Umbilical cord (tissue), 2 donors: ENCODE data around the gene PDHX. TPM values are rescaled to one million over a fixed set of nuclear protein-coding genes. Genes with fewer than 3 reads are reported as not detected.

Experiments used
- DNase-seq: peaks from one replicate; pipeline ENCODE4 v3.0.0-alpha.2; 2015; ENCODE audit warnings: low spot score
- total RNA-seq: library from RNA; depleted of rRNA; stranded (reverse); fragments of >200 nt; gene quantifications from one replicate; pipeline ENCODE4 v1.2.3, GENCODE V29; 2014; ENCODE audit warnings: low replicate concordance; ENCODE audit not compliant: insufficient read depth

The PDHX gene
- total RNA-seq, 1 donor from 2014 or later = 39.2 TPM

DNA sequence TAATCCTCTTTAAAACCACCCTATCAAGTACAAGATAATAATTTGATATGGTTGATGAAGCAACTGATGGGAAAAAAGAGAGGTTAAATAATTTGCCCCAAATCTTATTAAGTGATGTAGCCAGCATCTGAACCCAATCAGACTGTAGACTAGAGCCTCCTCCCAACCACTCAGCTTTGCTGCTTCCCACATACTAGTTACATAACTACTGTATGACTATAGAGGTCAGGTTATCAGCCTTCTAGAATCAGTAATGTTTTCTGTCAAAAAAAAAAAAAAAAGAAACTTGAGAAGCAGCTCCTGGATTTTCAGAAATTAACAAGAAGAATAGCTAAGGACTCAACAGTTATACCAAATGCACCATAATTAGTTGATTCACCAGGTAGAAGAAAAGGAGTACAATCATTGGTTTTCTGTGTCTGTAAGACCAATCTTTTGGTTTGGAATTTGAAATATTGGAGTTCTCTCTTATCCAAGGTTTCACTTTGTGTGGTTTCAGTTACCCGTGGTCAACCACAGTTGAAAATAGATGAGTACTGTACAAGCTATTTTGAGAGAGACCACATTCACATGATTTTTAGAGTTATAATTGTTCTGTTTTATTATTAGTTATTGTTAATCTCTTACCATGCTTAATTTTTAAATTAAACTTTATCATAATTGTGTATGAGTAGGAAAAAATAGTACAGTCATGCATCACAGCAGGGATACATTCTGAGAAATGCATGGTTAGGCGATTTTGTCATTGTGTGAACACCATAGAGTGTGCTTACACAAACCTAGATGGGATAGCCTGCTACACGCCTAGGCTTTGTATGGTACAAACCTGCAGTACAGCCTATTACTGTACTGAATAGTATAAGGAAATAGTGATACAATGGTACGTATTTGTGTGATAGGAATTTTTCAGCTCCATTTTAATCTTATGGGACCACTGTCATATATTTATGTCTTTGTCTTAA lies 72.2 kb downstream of the PDHX start:
- no peak for DNase-seq

DNA sequence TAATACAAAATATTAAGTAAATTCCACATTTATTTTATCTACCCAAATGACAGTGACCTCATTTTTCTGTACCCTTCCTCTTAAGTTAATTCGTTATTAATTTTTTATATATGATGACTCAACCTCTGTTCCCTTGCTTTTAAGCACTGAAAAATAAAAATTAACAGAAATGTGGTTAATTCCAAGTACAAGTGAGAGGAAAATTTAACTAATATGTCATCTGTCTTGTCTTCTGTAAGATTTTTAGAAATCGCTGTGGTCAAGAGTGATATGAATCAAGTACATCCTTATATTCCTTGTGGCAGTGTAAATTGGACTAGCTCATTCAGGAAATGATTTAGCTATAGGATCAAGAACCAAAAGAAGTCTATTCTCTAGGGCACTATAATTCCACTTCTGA lies 74.5 kb downstream of the PDHX start:
- DNase-seq = no peak

DNA sequence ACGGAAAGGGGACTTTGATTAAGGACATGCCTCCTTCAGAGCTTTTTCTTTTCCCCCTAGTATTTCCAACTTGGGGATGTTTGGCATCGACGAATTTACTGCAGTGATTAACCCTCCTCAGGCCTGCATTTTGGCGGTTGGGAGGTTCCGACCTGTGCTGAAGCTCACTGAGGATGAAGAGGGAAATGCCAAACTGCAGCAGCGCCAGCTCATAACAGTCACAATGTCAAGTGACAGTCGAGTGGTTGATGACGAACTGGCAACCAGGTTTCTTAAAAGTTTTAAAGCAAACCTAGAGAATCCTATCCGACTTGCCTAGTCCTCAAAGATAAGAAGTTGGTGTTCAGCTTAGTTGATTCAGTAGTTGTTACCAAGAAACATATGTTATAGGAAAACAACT lies 78.4 kb downstream of the PDHX start:
- DNase-seq = no peak

DNA sequence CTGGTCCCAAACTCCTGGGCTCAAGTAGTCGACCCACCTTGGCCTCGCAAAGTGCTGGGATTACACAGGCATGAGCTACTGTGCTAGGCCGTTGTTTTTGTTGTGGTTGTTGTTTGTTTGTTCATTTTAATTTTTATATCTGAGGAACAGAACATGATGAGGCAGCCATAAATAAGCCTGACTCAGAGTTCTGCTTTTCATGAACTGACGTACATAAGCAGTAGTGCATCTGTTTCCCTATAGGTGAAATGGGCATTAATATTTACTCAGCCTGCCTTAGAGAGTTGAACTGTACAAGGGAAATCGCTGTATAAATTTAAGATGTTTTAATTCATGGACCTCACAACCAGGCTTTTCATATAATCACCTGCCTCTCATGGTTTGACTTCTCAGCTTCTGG lies 80.5 kb downstream of the PDHX start:
- no peak for DNase-seq

GRCh38 chr11:34997952-34998528 lies 81.6 kb downstream of the PDHX start:
- DNase-seq = no peak

- DNase-seq = no peak
Observed at GRCh38 chr11:34999453-34999852, 83.0 kb downstream of the PDHX start.

DNA sequence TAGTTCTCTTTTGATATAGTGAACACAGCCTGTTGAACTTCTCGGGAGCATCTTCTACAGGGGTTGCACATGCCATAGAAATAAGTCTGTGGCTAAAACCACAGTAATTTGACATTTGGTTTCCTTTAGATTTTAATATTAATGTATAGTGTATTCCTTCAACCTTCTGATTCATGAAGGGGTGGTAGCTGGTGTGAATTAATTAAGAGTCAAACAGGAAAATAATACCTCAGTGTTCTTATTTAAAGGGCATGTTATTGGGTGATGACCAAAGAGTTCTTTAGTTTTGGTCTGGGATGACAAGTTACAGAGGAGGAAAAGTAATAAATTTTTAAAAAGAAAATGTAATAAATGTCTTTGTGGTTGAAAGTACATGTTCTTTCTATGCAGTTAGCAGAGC lies 86.8 kb downstream of the PDHX start:
- DNase-seq = no peak

- DNase-seq = no peak
Observed at GRCh38 chr11:35003658-35004057, 87.2 kb downstream of the PDHX start.

DNA sequence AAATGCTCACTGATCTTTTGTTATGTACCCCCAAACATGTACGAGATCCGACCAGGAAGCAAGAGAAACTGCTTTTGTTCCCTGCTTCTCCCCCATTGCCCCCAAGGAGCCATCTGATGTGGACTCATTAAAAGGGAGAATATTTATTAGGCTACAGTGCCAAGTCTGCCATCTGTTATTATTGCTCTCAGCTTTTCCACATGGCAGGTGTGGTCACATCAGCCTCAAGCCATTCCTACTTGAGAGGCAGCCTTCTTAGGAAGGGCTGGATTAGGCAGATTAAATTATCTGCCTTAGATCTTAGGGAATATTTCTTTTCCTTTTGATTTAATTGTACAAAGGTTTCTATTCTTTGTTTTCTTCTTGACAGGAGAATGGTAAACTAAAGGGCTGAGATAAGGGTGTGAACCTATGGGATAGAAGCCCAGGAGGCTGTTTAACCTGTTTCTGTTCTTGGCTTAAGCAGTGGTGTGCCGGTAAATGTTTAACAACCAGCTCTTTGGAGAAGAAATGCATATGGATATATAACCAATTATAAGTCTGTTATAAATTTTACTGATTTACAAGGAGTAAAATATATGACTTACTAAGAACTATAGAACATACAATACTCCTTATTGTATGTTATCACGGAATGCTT lies 88.8 kb downstream of the PDHX start:
- DNase-seq = no peak

- DNase-seq = no peak
Observed at GRCh38 chr11:35006389-35007128, 90.1 kb downstream of the PDHX start.

DNA sequence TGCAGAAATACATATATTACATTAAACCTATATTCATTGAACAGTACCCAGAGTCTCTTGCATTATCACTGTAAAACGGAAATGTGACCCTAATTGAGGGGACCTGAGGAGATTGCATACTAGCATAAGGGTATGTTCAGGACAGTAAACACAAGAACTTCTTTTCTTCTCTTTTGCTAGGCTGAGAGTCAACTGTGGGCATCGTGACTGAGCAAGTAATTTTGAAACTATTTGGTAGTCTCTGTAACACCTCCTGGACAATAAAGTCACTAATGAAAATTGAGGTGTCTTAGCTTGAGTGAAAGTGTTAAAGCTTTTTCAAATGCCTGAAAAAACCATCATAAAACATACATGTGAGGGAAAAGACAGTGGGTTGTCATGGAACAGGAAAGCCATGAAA lies 90.9 kb downstream of the PDHX start:
- DNase-seq = no peak

GRCh38 chr11:35009191-35009943 lies 92.9 kb downstream of the PDHX start:
- DNase-seq = no peak

DNA sequence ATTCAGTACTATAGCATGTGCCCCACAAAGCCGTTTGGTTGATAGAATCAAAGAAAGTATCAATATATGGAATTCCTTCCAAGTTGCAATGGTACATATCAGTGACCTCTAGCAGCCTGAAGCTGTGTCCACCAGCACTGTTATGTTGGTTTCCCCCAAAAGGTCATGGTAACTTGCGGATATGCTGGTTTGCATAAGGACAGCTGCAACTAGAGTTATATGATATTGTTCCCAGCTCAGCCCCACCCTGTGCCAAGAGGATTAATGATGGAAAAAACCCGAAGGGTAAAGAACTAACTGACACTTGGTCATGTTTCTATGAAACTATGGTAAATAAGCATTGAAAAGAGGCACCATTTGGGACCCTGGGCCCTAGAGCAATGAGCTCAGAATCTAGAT lies 93.5 kb downstream of the PDHX start:
- DNase-seq = no peak

DNA sequence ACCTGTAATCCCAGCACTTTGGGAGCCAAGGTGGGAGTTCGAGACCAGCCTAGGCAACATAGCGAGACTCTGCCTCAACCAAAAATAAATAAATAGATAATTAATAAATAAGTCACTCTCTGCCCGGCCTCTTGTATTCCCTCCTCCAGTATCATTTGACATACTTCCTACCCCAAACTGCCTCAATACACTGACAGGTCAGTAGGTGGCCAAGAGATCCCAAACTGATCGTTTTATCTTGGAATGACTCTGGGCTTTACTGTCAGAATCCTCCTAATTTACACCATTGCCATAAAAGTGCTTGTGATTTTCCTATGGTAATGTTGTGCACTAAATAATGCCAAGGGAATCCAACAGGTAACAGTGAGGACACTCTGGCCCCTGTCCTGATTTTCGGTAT lies 94.2 kb downstream of the PDHX start:
- no peak for DNase-seq

- DNase-seq = no peak
Observed at GRCh38 chr11:35011389-35011788, 95.0 kb downstream of the PDHX start.

DNA sequence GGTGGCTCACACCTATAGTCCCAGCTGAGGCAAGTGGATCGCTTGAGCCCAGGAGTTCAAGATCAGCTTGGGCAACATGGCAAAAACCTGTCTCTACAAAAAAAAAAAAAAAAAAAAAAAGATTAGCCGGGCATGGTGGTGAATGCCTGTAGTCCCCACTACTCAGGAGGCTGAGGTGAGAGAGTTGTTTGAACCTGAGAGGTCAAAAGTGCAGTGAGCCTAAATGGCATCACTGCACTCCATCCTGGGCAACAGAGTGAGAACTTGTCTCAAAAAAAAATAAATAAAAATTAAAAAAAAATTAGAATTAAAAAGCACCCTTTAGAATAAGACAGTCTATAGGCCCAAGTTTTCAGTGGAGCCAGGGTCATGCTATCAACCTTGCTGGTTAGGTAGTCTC lies 95.5 kb downstream of the PDHX start:
- DNase-seq = no peak

DNA sequence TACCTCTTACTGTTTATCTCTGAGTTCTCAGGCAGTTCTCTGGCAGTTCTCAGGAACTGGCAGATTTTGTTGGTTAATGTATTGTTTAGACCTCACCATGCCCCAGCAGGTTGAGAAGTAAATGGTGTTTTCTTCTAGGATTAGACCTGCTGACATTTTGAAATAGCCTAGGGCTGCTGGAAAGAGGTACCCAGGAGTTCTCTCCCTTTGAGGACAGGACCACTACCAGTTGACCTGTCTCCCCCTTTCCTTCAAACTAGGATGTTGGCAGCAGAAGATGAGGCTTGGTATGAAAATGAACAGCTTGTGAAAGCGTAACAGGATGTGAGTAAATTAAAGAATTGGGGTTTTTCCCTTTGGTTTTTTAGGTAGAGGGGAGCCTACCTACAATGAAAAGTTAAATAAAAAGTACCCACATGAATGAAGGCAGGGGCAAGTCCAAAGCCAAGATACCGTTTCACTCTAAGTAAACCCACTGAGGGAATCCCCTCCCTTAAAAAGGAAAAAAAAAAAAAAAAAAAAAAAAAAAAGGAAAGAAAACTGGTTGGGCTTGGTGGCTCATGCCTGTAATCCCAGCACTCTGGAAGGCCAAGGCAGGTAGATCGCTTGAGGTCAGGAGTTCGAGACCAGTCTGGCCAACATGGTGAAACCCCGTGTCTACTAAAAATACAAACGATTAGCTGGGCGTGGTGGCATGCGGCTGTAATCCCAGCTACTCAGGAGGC lies 96.2 kb downstream of the PDHX start:
- no peak for DNase-seq

GRCh38 chr11:35013514-35014233 lies 97.3 kb downstream of the PDHX start:
- DNase-seq = no peak

- DNase-seq = no peak
Observed at GRCh38 chr11:35014346-35014745, 97.9 kb downstream of the PDHX start.
